ENCODE measurements around the gene ATP2C2.

- TF ChIP-seq, protein P1, sequence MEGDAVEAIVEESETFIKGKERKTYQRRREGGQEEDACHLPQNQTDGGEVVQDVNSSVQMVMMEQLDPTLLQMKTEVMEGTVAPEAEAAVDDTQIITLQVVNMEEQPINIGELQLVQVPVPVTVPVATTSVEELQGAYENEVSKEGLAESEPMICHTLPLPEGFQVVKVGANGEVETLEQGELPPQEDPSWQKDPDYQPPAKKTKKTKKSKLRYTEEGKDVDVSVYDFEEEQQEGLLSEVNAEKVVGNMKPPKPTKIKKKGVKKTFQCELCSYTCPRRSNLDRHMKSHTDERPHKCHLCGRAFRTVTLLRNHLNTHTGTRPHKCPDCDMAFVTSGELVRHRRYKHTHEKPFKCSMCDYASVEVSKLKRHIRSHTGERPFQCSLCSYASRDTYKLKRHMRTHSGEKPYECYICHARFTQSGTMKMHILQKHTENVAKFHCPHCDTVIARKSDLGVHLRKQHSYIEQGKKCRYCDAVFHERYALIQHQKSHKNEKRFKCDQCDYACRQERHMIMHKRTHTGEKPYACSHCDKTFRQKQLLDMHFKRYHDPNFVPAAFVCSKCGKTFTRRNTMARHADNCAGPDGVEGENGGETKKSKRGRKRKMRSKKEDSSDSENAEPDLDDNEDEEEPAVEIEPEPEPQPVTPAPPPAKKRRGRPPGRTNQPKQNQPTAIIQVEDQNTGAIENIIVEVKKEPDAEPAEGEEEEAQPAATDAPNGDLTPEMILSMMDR (IDR thresholded peaks at IDR 0.05; ENCODE audit: control extremely low read depth in 1 of 3, insufficient read depth in 1 of 3, low read depth in 1 of 3, low read length in 3 of 3): no peak
- no peak for TF ChIP-seq POLR2AphosphoS5 (IDR thresholded peaks at IDR 0.05; ENCODE audit: low read depth, low read length)
- no peak for TF ChIP-seq EZH2 (IDR thresholded peaks at IDR 0.05; ENCODE audit: low read depth, low read length, severe bottlenecking)
- TF ChIP-seq CHD2 (IDR thresholded peaks at IDR 0.05; ENCODE audit: low read length): no peak
- TF ChIP-seq CEBPB (IDR thresholded peaks at IDR 0.05; ENCODE audit: low read depth, low read length): no peak
- no peak for TF ChIP-seq CREB1 (IDR thresholded peaks at IDR 0.05)
- TF ChIP-seq GTF2F1 (IDR thresholded peaks at IDR 0.05; ENCODE audit: borderline replicate concordance, low read depth, low read length): no peak
Measured at GRCh38 chr16:84321932-84322331, 46.4 kb upstream of the ATP2C2 start.

Measured in H1 (cell line).